PC-3 (cell line): ENCODE results near the gene HIVEP3.

Experiments used
- EZH2 ChIP-seq: fragments of 300-600 bp; sonication (generic); IDR thresholded peaks from one replicate; pipeline ENCODE4 v1.6.1; 2017; ENCODE audit warnings: antibody characterized with exemption, mild to moderate bottlenecking, low read length; ENCODE audit not compliant: unreplicated experiment
- EZH2phosphoT487 ChIP-seq: fragments of 300-600 bp; sonication (generic); IDR thresholded peaks from 2 replicates; pipeline ENCODE4 v1.6.1; 2018; ENCODE audit warnings: mild to moderate bottlenecking, antibody characterized with exemption, low read length, borderline replicate concordance
- TF ChIP-seq, protein P1 (sequence below): fragments of 300-600 bp; sonication (generic); conservative IDR thresholded peaks from 2 replicates; pipeline ENCODE4 v1.5.1; 2017; ENCODE audit warnings: antibody characterized with exemption, low read depth, mild to moderate bottlenecking, low read length

DNA sequence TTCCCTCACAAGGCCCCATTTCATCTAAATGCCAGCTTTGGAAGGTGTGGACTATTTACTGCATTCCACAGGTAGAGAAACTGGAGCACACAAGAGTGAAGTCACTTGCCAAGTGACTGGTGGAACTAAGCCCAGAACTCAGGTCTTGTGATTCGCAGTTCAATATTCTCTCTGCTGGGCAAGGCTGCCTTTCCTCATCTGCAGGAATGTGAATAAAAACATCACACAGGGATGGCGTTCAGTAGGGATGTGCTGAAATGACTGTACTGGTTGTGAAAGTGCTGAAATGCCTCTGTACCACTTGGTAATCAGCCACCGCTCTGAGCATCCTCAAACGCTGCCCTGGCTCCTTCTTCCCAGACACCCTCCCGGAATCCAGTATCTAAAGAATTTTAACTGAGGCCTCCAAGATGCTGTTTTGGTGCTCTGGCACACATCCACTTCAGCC, 145.6 kb downstream of the HIVEP3 start:
- TF ChIP-seq, protein P1, sequence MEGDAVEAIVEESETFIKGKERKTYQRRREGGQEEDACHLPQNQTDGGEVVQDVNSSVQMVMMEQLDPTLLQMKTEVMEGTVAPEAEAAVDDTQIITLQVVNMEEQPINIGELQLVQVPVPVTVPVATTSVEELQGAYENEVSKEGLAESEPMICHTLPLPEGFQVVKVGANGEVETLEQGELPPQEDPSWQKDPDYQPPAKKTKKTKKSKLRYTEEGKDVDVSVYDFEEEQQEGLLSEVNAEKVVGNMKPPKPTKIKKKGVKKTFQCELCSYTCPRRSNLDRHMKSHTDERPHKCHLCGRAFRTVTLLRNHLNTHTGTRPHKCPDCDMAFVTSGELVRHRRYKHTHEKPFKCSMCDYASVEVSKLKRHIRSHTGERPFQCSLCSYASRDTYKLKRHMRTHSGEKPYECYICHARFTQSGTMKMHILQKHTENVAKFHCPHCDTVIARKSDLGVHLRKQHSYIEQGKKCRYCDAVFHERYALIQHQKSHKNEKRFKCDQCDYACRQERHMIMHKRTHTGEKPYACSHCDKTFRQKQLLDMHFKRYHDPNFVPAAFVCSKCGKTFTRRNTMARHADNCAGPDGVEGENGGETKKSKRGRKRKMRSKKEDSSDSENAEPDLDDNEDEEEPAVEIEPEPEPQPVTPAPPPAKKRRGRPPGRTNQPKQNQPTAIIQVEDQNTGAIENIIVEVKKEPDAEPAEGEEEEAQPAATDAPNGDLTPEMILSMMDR: no peak
- no peak for TF ChIP-seq EZH2phosphoT487
- no peak for TF ChIP-seq EZH2
